Endodermal cell (in vitro differentiated cells): ENCODE data around the gene PLD6. TPM values are rescaled to one million over a fixed set of nuclear protein-coding genes. Genes with fewer than 3 reads are reported as not detected.
"Not testable (repeated sequence)": the region's sequence is repeated elsewhere in the genome, so short reads cannot be mapped to it uniquely, and the experiment has no call there.

Experiments used
- DNase-seq: peaks from one replicate; pipeline ENCODE4 v3.0.0-alpha.2; 2017
- H3K27ac ChIP-seq: 2 replicates; pipeline ENCODE4 v1.5.1; 2013; ENCODE audit warnings: mild to moderate bottlenecking, low read depth, low read length, moderate library complexity
- H3K27me3 ChIP-seq: 2 replicates; pipeline ENCODE4 v1.6.1; 2013; ENCODE audit warnings: mild to moderate bottlenecking, low read length, moderate library complexity; ENCODE audit not compliant: insufficient read depth, control insufficient read depth, poor library complexity, severe bottlenecking
- H3K36me3 ChIP-seq: 2 replicates; pipeline ENCODE4 v1.7.0; 2013; ENCODE audit warnings: mild to moderate bottlenecking, low read length, moderate library complexity; ENCODE audit not compliant: control insufficient read depth, insufficient read depth
- H3K4me1 ChIP-seq: one replicate; pipeline ENCODE4 v1.7.0; 2013; ENCODE audit warnings: low read length; ENCODE audit not compliant: control insufficient read depth, insufficient read depth
- H3K4me3 ChIP-seq: 2 replicates; pipeline ENCODE4 v1.5.1; 2013; ENCODE audit warnings: mild to moderate bottlenecking, low read length, moderate library complexity
- H3K9ac ChIP-seq: 2 replicates; pipeline ENCODE4 v1.6.1; 2013; ENCODE audit warnings: mild to moderate bottlenecking, low read length, moderate library complexity; ENCODE audit not compliant: poor library complexity, severe bottlenecking; ENCODE audit errors: extremely low read depth
- H3K9me3 ChIP-seq: 2 replicates; pipeline ENCODE4 v1.6.1; 2013; ENCODE audit warnings: mild to moderate bottlenecking, low read length, moderate library complexity; ENCODE audit not compliant: control insufficient read depth
- H3K27ac Mint-ChIP-seq: 2 replicates; pipeline ENCODE4 v1.8.0; 2020; ENCODE audit warnings: mixed read lengths
- H3K27me3 Mint-ChIP-seq: 2 replicates; pipeline ENCODE4 v1.8.0; 2021; ENCODE audit warnings: mild to moderate bottlenecking, mixed read lengths; ENCODE audit not compliant: insufficient read depth
- H3K36me3 Mint-ChIP-seq: 2 replicates; pipeline ENCODE4 v1.8.0; 2020; ENCODE audit warnings: low read depth, mixed read lengths
- H3K4me1 Mint-ChIP-seq: 2 replicates; pipeline ENCODE4 v1.8.0; 2020; ENCODE audit warnings: mixed read lengths
- H3K4me3 Mint-ChIP-seq: 2 replicates; pipeline ENCODE4 v1.8.0; 2020; ENCODE audit warnings: mild to moderate bottlenecking, moderate library complexity, mixed read lengths
- H3K9me3 Mint-ChIP-seq: 2 replicates; pipeline ENCODE4 v1.8.0; 2020; ENCODE audit warnings: mild to moderate bottlenecking, mixed read lengths
- WGBS, 2 experiments: methylation state at CpG; one replicate each; pipeline versions ENCODE4 v1.1.5 to v1.1.7; 2013; ENCODE audit warnings: missing lambda C conversion rate in 2 of 2, mixed read lengths in 1 of 2; ENCODE audit not compliant: insufficient coverage in 1 of 2, insufficient read length in 1 of 2; 5-methylcytosine and 5-hydroxymethylcytosine counted together
- total RNA-seq, 2 donors: library from RNA; stranded (reverse); fragmentation: NEBNext Ultra II Directional in 1 of 2; extraction: Animal tissue kit (Norgen Biotek cat#: 25700) in 1 of 2; gene quantifications; 2 replicates in 1 of 2; 3 replicates in 1 of 2; pipeline ENCODE4 v1.2.1, GENCODE V29; 2021
- TF ChIP-seq, protein P1 (sequence below): fragments of 200-600 bp; sonication (generic); conservative IDR thresholded peaks from 2 replicates; pipeline ENCODE4 v1.5.0; 2021; ENCODE audit warnings: antibody characterized with exemption, mild to moderate bottlenecking

Gene PLD6
- total RNA-seq, 2 donors from 2014 or later: 0.42 to 1.5 TPM

DNA sequence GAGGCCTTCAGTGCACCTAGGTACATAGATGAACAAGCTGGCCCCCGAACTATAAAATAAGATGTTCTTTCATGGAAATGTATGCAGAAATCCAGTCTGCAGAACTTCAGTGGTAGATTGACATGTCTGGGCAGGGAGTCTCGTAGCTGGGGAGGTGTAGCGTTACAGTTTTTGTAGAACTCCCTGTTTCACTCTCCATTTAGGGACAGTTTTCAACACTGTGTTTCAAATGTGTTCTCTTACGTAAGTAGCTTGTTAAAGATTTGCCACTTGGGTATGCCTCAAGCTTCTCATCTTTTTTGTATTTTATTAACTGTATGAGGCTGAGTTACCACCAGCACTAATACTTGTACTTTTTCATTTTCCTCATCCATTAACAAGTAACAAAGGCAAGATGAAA lies 46.6 kb downstream of the PLD6 start:
- Histone ChIP-seq H3K36me3 (peaks cover 35% of the 10 kb centered on the region), H3K27me3 (no peaks in the 10 kb centered on the region), H3K9me3 (no peaks in the 10 kb centered on the region), H3K4me3 (no peak overlapping the region), H3K9ac (no peak overlapping the region), H3K4me1 (no peaks in the 10 kb centered on the region), H3K27ac (no peak overlapping the region)
- H3K36me3 Mint-ChIP-seq: peaks cover 57% of the 10 kb centered on the region
- TF ChIP-seq, protein P1, sequence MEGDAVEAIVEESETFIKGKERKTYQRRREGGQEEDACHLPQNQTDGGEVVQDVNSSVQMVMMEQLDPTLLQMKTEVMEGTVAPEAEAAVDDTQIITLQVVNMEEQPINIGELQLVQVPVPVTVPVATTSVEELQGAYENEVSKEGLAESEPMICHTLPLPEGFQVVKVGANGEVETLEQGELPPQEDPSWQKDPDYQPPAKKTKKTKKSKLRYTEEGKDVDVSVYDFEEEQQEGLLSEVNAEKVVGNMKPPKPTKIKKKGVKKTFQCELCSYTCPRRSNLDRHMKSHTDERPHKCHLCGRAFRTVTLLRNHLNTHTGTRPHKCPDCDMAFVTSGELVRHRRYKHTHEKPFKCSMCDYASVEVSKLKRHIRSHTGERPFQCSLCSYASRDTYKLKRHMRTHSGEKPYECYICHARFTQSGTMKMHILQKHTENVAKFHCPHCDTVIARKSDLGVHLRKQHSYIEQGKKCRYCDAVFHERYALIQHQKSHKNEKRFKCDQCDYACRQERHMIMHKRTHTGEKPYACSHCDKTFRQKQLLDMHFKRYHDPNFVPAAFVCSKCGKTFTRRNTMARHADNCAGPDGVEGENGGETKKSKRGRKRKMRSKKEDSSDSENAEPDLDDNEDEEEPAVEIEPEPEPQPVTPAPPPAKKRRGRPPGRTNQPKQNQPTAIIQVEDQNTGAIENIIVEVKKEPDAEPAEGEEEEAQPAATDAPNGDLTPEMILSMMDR: no peak
- WGBS, 2 experiments: 92 to 100% methylated on average over 2 to 4 of the region's 4 CpGs
- H3K9me3 Mint-ChIP-seq: no peaks in the 10 kb centered on the region
- DNase-seq: no peak
- H3K4me1 Mint-ChIP-seq: no peaks in the 10 kb centered on the region
- no peak overlapping the region for H3K27ac Mint-ChIP-seq
- H3K4me3 Mint-ChIP-seq: no peak overlapping the region
- no peaks in the 10 kb centered on the region for H3K27me3 Mint-ChIP-seq

DNA sequence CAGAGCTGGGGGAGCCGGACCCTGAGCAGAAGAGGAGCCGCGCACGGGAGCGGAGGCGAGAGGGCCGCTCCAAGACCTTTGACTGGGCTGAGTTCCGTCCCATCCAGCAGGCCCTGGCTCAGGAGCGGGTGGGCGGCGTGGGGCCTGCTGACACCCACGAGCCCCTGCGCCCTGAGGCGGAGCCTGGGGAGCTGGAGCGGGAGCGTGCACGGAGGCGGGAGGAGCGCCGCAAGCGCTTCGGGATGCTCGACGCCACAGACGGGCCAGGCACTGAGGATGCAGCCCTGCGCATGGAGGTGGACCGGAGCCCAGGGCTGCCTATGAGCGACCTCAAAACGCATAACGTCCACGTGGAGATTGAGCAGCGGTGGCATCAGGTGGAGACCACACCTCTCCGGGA lies 47.6 kb downstream of the PLD6 start:
- not testable (repeated sequence) for H3K9me3 ChIP-seq, H3K27ac Mint-ChIP-seq, DNase-seq, H3K9ac ChIP-seq, H3K27me3 Mint-ChIP-seq, H3K4me3 Mint-ChIP-seq, H3K4me1 Mint-ChIP-seq, H3K9me3 Mint-ChIP-seq, H3K4me1 ChIP-seq, H3K4me3 ChIP-seq, H3K27me3 ChIP-seq, H3K27ac ChIP-seq
- 95 to 99% methylated on average over 27 to 33 of the region's 33 CpGs for WGBS, 2 experiments
- peaks cover 41% of the 10 kb centered on the region for H3K36me3 ChIP-seq
- peaks cover 61% of the 10 kb centered on the region for H3K36me3 Mint-ChIP-seq

DNA sequence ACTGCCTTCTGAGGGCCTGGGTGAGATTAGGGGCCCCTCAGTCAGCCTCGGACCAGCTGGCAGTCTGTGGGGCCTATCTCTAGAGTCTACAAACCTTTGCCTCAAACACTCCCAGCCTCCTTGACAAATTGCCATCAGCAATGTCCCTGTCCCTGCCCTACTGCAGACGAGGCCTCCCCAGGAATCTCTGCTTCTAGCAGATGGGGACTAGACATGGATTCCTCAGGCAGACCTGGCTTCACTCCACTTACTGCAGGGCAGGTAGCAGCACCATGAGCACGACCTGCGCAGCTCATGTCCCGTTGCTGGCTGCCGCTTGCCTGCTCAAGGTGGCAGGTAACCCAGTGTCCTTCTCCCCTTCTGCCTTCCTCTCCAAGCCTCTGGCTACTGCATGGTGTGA lies 49.1 kb downstream of the PLD6 start:
- TF ChIP-seq, protein P1: no peak
- no peak for DNase-seq
- H3K27ac Mint-ChIP-seq: no peak overlapping the region
- Histone ChIP-seq H3K4me1 (no peaks in the 10 kb centered on the region), H3K27ac (no peak overlapping the region), H3K27me3 (no peaks in the 10 kb centered on the region), H3K9ac (no peak overlapping the region), H3K9me3 (no peaks in the 10 kb centered on the region), H3K36me3 (peaks cover 32% of the 10 kb centered on the region), H3K4me3 (no peak overlapping the region)
- no peaks in the 10 kb centered on the region for H3K27me3 Mint-ChIP-seq
- no peaks in the 10 kb centered on the region for H3K9me3 Mint-ChIP-seq
- no peaks in the 10 kb centered on the region for H3K4me1 Mint-ChIP-seq
- no peak overlapping the region for H3K4me3 Mint-ChIP-seq
- WGBS, 2 experiments: 96 to 100% methylated on average over 5 to 6 of the region's 6 CpGs
- peaks cover 67% of the 10 kb centered on the region for H3K36me3 Mint-ChIP-seq

DNA sequence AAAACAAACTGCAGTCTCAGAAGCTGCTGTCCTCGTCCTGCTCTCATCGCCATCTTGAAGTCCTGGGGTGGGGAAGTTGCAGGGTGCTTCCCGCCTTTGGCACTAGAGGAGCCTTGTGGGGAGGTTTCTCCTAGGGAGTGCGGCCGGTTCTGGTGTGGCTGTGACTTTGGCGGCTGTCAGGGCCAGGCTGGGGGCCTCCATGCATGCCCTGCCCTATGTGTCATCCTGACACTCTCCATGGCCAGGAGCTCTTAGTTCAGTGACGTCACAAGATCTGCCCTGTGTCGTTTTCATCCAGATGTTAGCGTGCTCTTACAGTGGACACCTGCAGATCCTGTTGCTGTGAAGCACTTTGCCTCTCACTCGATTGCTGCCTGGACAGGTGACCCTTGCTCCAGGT lies 49.6 kb downstream of the PLD6 start:
- H3K27me3 ChIP-seq: no peaks in the 10 kb centered on the region
- no peak overlapping the region for H3K4me3 Mint-ChIP-seq
- H3K27ac ChIP-seq: no peak overlapping the region
- H3K9ac ChIP-seq: no peak overlapping the region
- TF ChIP-seq, protein P1: no peak
- no peaks in the 10 kb centered on the region for H3K4me1 ChIP-seq
- peaks cover 69% of the 10 kb centered on the region for H3K36me3 Mint-ChIP-seq
- H3K4me1 Mint-ChIP-seq: no peaks in the 10 kb centered on the region
- WGBS, 2 experiments: 90 to 93% methylated on average over 7 to 10 of the region's 10 CpGs
- peaks cover 32% of the 10 kb centered on the region for H3K36me3 ChIP-seq
- H3K27ac Mint-ChIP-seq: no peak overlapping the region
- H3K4me3 ChIP-seq: no peak overlapping the region
- no peak for DNase-seq
- no peaks in the 10 kb centered on the region for H3K27me3 Mint-ChIP-seq
- H3K9me3 Mint-ChIP-seq: no peaks in the 10 kb centered on the region
- H3K9me3 ChIP-seq: no peaks in the 10 kb centered on the region
